Esophagus muscularis mucosa (tissue), 4 donors: ENCODE results near the gene ZFAND4.

Experiments
- CTCF ChIP-seq, 3 experiments: fragments of 200-600 bp in 2 of 3; fragments of 450-650 bp in 1 of 3; sonication (generic) in 2 of 3; IDR thresholded peaks; one replicate each; pipeline ENCODE4 v1.5.1; 2017 to 2019; ENCODE audit warnings: antibody characterized with exemption in 3 of 3, mild to moderate bottlenecking in 2 of 3, moderate library complexity in 1 of 3
- EP300 ChIP-seq: sonication (generic); formaldehyde crosslinking; IDR thresholded peaks from one replicate; pipeline ENCODE4 v1.6.1; 2017; ENCODE audit warnings: antibody characterized with exemption
- POLR2A ChIP-seq: fragments of 450-650 bp; IDR thresholded peaks from one replicate; pipeline ENCODE4 v1.6.1; 2017; ENCODE audit warnings: antibody characterized with exemption, moderate library complexity, mild to moderate bottlenecking, low read depth

- peak; percentile 40 to 63 (median 57) for TF ChIP-seq CTCF (IDR thresholded peaks at IDR 0.05)
- no peak for TF ChIP-seq EP300
- no peak for TF ChIP-seq POLR2A
These were observed at the start of gene ZFAND4 for GRCh38 chr10:45672181-45673073.
